Measurements from ENCODE around the gene COBLL1. TPM values are rescaled to one million over a fixed set of nuclear protein-coding genes. Genes with fewer than 3 reads are reported as not detected.

COBLL1 gene
- total and polyA plus RNA-seq, 2 donors (not counting 1 experiment from before 2014, with no cell fraction given) = 10.1 to 11.9 TPM

DNA sequence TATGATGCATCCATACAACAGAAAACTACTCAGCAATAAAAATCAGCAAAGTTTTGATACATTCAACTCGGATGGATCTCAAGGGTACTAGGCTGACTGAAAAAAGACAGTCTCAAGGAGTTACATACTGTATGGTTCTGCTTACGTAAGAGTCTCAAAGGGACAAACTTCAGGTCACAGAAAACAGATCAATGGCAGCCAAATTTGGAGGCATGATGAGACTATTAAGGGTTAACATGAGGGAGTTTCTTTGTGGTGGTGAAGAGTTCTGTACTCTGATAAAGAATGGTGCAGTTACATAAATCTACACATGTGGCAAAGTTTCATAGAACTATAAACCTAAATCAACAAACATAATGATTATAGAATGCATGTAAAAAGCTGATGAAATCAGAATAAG is 81.4 kb downstream of the COBLL1 start:
- no peak for DNase-seq (ENCODE audit: low read depth in 2 of 2)
- Histone ChIP-seq H3K36me3 (ENCODE audit: control insufficient read depth, insufficient read depth, low read length) (no peaks in the 10 kb centered on the region), H3K79me2 (ENCODE audit: control insufficient read depth, insufficient read depth, low read length) (no peaks in the 10 kb centered on the region), H3K27ac (ENCODE audit: insufficient read depth, low read length) (no peak overlapping the region), H3K9me3 (ENCODE audit: control insufficient read depth, insufficient read depth, low read depth, low read length) (no peaks in the 10 kb centered on the region), H3K4me2 (ENCODE audit: extremely low read depth, insufficient read depth, low read length) (no peak overlapping the region), H3K27me3 (ENCODE audit: control insufficient read depth, insufficient read depth, low read length) (no peaks in the 10 kb centered on the region), H3K4me3 (replicated peaks in 1 of 4; ENCODE audit: control extremely low read depth in 1 of 4, insufficient read depth in 1 of 4, low read depth in 3 of 4, low read length in 4 of 4) (no peak overlapping the region), H3K9ac (ENCODE audit: insufficient read depth, low read length) (no peak overlapping the region), H3K4me1 (ENCODE audit: control insufficient read depth, extremely low read depth, insufficient read depth, low read length) (no peaks in the 10 kb centered on the region), H4K20me1 (ENCODE audit: control insufficient read depth, extremely low read depth, insufficient read depth, low read length) (no peaks in the 10 kb centered on the region), H2AFZ (ENCODE audit: low read length) (no peak overlapping the region)
- TF ChIP-seq EZH2 (IDR thresholded peaks at IDR 0.05; ENCODE audit: low read length, missing control alignments) = no peak
- TF ChIP-seq, protein P1, sequence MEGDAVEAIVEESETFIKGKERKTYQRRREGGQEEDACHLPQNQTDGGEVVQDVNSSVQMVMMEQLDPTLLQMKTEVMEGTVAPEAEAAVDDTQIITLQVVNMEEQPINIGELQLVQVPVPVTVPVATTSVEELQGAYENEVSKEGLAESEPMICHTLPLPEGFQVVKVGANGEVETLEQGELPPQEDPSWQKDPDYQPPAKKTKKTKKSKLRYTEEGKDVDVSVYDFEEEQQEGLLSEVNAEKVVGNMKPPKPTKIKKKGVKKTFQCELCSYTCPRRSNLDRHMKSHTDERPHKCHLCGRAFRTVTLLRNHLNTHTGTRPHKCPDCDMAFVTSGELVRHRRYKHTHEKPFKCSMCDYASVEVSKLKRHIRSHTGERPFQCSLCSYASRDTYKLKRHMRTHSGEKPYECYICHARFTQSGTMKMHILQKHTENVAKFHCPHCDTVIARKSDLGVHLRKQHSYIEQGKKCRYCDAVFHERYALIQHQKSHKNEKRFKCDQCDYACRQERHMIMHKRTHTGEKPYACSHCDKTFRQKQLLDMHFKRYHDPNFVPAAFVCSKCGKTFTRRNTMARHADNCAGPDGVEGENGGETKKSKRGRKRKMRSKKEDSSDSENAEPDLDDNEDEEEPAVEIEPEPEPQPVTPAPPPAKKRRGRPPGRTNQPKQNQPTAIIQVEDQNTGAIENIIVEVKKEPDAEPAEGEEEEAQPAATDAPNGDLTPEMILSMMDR (conservative IDR thresholded peaks at IDR 0.05 in 1 of 2, IDR thresholded peaks at IDR 0.05 in 1 of 2; ENCODE audit: low read depth in 1 of 2, low read length in 2 of 2) = no peak

DNA sequence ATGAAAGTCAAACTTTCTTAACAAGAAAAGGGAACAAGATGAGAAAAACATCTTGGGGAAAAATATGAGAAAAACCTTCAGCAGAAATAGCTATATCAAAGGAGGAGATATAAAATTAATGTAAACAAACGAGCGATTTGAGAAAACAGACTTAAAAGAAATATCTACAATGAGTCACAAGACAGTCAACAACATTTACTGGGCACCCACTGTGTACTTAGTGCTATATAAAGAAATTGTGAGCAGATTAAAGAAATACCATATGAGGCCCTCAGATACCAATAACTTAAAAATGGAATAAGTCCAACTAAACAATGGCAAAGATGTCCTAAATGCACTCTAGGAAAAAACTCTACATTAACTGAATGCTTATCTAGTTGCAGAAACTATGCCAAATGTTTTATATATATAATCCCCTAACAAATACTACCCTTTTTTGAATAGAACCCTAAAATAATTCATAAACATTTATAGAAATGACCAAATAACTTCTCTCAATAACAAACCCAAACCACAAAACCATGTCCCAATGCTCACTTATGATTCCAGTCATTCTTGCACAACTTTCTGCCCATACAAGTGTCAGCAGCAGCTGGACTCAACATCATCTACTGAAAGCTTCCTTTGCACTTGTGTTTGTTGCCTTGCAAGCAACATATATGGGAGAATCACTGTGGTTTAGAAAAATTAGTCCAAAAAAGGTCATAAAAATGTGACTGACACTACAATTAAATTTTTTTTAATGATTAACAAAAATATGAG is 83.5 kb downstream of the COBLL1 start:
- Histone ChIP-seq H3K9ac (ENCODE audit: insufficient read depth, low read length) (no peak overlapping the region), H3K36me3 (ENCODE audit: control insufficient read depth, insufficient read depth, low read length) (no peaks in the 10 kb centered on the region), H3K4me2 (ENCODE audit: extremely low read depth, insufficient read depth, low read length) (no peak overlapping the region)

DNA sequence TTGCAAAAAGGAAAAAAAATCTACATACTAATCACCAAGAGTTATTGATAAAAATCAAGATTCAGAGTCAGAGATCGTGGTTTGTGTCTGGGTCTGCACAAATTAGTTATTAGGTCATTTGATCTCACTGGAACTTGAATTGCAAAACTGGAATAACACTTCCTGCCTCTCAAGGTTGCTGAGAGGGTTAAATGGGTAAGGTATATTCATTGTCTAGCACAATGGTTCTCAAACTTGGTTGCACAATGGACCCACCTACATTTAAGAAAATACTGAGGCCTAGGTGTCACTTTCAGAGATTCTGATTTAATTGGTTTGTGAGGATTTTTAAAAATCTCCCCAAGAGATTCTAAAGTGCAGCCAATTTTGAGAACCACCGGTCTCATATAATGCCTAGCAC is 84.8 kb downstream of the COBLL1 start:
- Histone ChIP-seq H3K9ac (ENCODE audit: insufficient read depth, low read length) (no peak overlapping the region), H3K4me3 (replicated peaks in 1 of 4; ENCODE audit: control extremely low read depth in 1 of 4, insufficient read depth in 1 of 4, low read depth in 3 of 4, low read length in 4 of 4) (no peak overlapping the region), H3K79me2 (ENCODE audit: control insufficient read depth, insufficient read depth, low read length) (no peaks in the 10 kb centered on the region), H3K27me3 (ENCODE audit: control insufficient read depth, insufficient read depth, low read length) (no peaks in the 10 kb centered on the region), H4K20me1 (ENCODE audit: control insufficient read depth, extremely low read depth, insufficient read depth, low read length) (no peaks in the 10 kb centered on the region), H3K27ac (ENCODE audit: insufficient read depth, low read length) (no peak overlapping the region), H3K4me2 (ENCODE audit: extremely low read depth, insufficient read depth, low read length) (no peak overlapping the region), H2AFZ (ENCODE audit: low read length) (no peak overlapping the region), H3K9me3 (ENCODE audit: control insufficient read depth, insufficient read depth, low read depth, low read length) (no peaks in the 10 kb centered on the region), H3K36me3 (ENCODE audit: control insufficient read depth, insufficient read depth, low read length) (no peaks in the 10 kb centered on the region), H3K4me1 (ENCODE audit: control insufficient read depth, extremely low read depth, insufficient read depth, low read length) (no peaks in the 10 kb centered on the region)
- no peak for DNase-seq (ENCODE audit: low read depth in 2 of 2)
- no peak for TF ChIP-seq EZH2 (IDR thresholded peaks at IDR 0.05; ENCODE audit: low read length, missing control alignments)
- TF ChIP-seq, protein P1 (conservative IDR thresholded peaks at IDR 0.05 in 1 of 2, IDR thresholded peaks at IDR 0.05 in 1 of 2; ENCODE audit: low read depth in 1 of 2, low read length in 2 of 2) = no peak

More for the DNA sequence above, 83.5 kb downstream of the COBLL1 start:
- DNase-seq (ENCODE audit: low read depth in 2 of 2) = peak; percentile 52 to 83
- no peak overlapping the region for H3K4me3 ChIP-seq (replicated peaks in 1 of 4; ENCODE audit: control extremely low read depth in 1 of 4, insufficient read depth in 1 of 4, low read depth in 3 of 4, low read length in 4 of 4)
- H3K9me3 ChIP-seq (ENCODE audit: control insufficient read depth, insufficient read depth, low read depth, low read length) = no peaks in the 10 kb centered on the region
- no peak overlapping the region for H2AFZ ChIP-seq (ENCODE audit: low read length)
- TF ChIP-seq, protein P1 (conservative IDR thresholded peaks at IDR 0.05 in 1 of 2, IDR thresholded peaks at IDR 0.05 in 1 of 2; ENCODE audit: low read depth in 1 of 2, low read length in 2 of 2) = no peak
- no peak for TF ChIP-seq EZH2 (IDR thresholded peaks at IDR 0.05; ENCODE audit: low read length, missing control alignments)
- H3K27me3 ChIP-seq (ENCODE audit: control insufficient read depth, insufficient read depth, low read length) = no peaks in the 10 kb centered on the region
- H3K79me2 ChIP-seq (ENCODE audit: control insufficient read depth, insufficient read depth, low read length) = no peaks in the 10 kb centered on the region
- H3K4me1 ChIP-seq (ENCODE audit: control insufficient read depth, extremely low read depth, insufficient read depth, low read length) = no peaks in the 10 kb centered on the region
- H3K27ac ChIP-seq (ENCODE audit: insufficient read depth, low read length) = no peak overlapping the region
- H4K20me1 ChIP-seq (ENCODE audit: control insufficient read depth, extremely low read depth, insufficient read depth, low read length) = no peaks in the 10 kb centered on the region

Data from fibroblast of lung (primary cell).